Upper lobe of right lung (tissue), 1 donor: Measurements from ENCODE around the gene ARHGEF19. TPM values are rescaled to one million over a fixed set of nuclear protein-coding genes. Genes with fewer than 3 reads are reported as not detected.

ENCODE experiments used
- ATAC-seq: fragments of 200-7000 bp; cut with Tn5 transposase; one replicate; pipeline ENCODE4 v1.9.1; 2020; ENCODE audit warnings: mild to moderate bottlenecking, moderate library complexity
- DNase-seq: peaks from one replicate; pipeline ENCODE4 v3.0.0-alpha.2; 2020
- H3K27ac ChIP-seq: fragments of 200-600 bp; one replicate; pipeline ENCODE4 v1.8.0; 2022
- H3K27me3 ChIP-seq: fragments of 200-600 bp; one replicate; pipeline ENCODE4 v1.8.0; 2022; ENCODE audit warnings: mild to moderate bottlenecking
- H3K36me3 ChIP-seq: fragments of 200-600 bp; one replicate; pipeline ENCODE4 v1.8.0; 2022
- H3K4me1 ChIP-seq: fragments of 200-600 bp; one replicate; pipeline ENCODE4 v1.8.0; 2022
- H3K4me3 ChIP-seq: fragments of 200-600 bp; one replicate; pipeline ENCODE4 v1.8.0; 2022; ENCODE audit warnings: mild to moderate bottlenecking
- H3K9me3 ChIP-seq: fragments of 200-600 bp; one replicate; pipeline ENCODE4 v1.8.0; 2022
- intact Hi-C: fragments of 100-400 bp; cut with DNase I; formaldehyde crosslinking; loops from one replicate; pipeline ENCODE4 v1.11.0; 2022
- total RNA-seq: library from RNA; stranded (reverse); fragmentation: NEBNext Ultra II Directional; extraction: Animal tissue kit (Norgen Biotek cat#: 25700); gene quantifications from one replicate; pipeline ENCODE4 v1.2.1, GENCODE V29; 2021
- TF ChIP-seq, protein P1 (sequence below): fragments of 200-600 bp; IDR thresholded peaks from one replicate; pipeline ENCODE4 v1.8.0; 2022; ENCODE audit warnings: antibody characterized with exemption
- donor health status: DM: no; HTN: yes; CAD: no; lungs with severe emphysema.

The ARHGEF19 gene
- total RNA-seq, 1 donor from 2014 or later: 11.9 TPM

DNA sequence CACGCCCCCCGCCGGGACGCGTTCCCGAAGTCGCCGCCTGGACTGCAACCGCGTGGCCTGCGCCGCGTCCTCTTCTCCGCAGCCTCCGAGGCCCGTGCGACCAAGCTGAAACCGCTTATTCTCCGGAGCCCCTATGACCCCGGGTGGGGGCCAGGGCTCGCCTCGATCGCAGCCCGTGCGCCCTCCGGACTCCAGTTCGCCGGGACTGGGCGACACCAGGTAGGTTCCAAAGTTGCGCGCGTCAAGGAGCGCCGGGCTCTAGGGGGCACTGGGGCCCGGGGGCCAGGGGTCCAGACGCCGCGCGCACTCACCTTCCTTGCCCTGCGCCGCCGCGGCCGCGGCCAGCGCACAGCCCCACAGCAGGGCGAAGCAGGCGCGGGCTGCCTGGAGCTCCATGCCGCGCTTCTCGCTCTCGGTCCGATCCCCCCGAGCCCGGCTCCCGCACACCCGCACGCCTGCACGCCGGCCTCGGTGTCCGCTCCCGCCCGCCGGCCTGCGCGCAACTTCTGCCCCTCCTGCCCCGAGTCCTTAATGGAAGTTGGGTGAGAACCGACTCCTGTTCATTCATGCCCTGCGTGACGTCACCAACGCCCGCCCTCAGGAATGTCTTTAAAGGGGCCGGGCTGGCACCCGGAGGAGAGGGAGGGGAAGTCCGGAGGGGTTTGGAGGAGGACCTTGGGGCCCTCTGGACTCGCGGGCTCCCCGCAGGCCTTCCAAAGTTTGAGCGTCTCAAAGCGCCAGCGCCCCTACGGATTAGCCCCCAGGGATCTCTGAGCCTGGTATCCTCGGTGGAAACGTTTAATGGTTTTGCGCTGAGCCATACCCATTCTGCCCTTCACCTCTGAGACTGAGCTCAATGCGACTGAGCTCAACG, 56.7 kb downstream of the ARHGEF19 start, which contains the start of gene EPHA2:
Gene EPHA2, minus strand, starts transcription at position 533 of the 874 bp plus-strand sequence. Its CDS starts 137 bp downstream, at position 396.
- Histone ChIP-seq H3K36me3 (peaks cover under 1% of the 10 kb centered on the region), H3K4me3 (peak within 1 kb of the TSS; percentile 62), H3K4me1 (peaks cover 44% of the 10 kb centered on the region), H3K27ac (peak within 1 kb of the TSS; percentile 89), H3K9me3 (no peaks in the 10 kb centered on the region), H3K27me3 (no peaks in the 10 kb centered on the region)
- DNase-seq (peak; percentile 96), ATAC-seq (peak; percentile 81)
- TF ChIP-seq, protein P1, sequence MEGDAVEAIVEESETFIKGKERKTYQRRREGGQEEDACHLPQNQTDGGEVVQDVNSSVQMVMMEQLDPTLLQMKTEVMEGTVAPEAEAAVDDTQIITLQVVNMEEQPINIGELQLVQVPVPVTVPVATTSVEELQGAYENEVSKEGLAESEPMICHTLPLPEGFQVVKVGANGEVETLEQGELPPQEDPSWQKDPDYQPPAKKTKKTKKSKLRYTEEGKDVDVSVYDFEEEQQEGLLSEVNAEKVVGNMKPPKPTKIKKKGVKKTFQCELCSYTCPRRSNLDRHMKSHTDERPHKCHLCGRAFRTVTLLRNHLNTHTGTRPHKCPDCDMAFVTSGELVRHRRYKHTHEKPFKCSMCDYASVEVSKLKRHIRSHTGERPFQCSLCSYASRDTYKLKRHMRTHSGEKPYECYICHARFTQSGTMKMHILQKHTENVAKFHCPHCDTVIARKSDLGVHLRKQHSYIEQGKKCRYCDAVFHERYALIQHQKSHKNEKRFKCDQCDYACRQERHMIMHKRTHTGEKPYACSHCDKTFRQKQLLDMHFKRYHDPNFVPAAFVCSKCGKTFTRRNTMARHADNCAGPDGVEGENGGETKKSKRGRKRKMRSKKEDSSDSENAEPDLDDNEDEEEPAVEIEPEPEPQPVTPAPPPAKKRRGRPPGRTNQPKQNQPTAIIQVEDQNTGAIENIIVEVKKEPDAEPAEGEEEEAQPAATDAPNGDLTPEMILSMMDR: no peak
- intact Hi-C loops: no loop called here

DNA sequence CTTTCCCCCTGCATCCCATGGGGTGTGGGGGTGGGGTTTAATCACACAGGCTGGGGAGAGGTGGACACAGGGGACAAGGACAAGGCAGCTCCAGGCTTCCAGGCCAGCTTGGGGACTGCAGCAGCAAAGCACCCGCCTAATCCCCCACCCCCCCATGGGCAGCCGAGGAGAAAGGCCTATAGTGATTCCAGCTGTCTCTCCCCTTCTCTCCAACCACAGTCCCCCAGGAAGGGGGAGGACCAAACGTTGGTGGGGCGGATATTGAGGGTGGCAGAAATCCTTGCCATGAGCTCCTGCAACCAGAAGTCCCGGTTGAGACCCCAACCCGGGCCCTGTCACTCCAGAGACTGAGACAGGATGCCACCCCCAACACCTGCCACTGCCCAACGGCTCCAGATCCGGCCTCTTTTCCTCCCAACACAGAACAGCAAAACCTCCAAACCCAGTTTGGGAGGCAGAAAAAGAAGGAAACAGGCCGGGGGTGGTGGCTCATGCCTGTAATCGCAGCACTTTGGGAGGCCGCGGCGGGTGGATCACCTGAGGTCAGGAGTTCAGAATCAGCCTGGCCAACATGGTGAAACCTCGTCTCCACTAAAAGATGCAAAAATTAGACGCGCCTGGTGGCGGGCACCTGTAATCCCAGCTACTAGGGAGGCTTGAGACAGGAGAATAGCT, 58.3 kb downstream of the ARHGEF19 start:
- intact Hi-C loops: no loop called here
- Histone ChIP-seq H3K9me3 (no peaks in the 10 kb centered on the region), H3K27ac (peak overlapping the region; percentile 89), H3K4me3 (peak overlapping the region; percentile 62), H3K36me3 (peaks cover 14% of the 10 kb centered on the region), H3K4me1 (peaks cover 50% of the 10 kb centered on the region), H3K27me3 (no peaks in the 10 kb centered on the region)
- ATAC-seq (no peak), DNase-seq (no peak)
- TF ChIP-seq, protein P1: no peak

DNA sequence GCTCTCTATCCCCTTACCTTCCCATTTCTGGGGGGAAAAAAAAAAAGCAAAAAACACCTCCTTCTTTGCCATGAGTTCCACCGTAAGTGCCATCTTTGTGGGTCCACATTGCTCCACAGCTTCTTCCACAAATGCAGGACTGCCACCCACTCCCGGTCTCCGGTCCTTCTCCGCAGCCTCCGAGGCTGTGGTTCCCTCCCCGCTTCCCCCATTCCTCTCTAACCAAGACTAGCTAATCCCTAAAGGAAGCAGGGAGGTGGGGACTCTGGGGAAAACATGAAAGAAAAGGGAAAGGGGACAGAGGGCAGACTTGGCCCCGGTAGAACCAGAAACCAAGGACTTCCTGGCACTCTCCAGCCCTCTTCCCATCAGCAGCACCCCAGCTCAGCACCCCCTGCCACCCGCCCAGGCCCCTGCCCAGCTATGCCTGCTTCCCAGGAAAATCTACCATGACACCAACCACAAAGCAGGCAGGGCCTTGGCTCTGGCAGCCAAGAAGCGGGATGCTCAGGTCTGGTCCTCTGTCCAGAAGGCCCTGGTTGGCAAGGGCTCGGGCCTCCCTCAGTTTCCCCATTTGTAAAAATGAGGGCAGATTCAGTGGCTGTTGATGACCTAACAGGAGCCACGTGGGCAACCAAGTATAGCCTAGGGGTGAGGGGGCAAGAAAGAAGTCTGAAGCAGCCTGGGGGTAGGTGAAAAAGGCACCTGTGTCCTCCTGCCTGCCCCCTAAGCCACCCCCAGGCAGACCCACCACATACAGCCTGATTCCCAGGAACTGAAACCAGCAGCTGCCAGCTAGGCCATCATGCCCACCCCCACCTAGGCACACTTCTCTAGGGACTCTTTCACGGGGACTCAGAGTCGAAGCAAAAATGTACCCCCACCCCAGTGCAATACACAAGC, 59.1 kb downstream of the ARHGEF19 start:
- intact Hi-C loops: no loop called here
- TF ChIP-seq, protein P1: no peak
- peaks cover 50% of the 10 kb centered on the region for H3K4me1 ChIP-seq
- peaks cover 22% of the 10 kb centered on the region for H3K36me3 ChIP-seq
- peak overlapping the region; percentile 89 for H3K27ac ChIP-seq
- H3K27me3 ChIP-seq: no peaks in the 10 kb centered on the region
- H3K9me3 ChIP-seq: no peaks in the 10 kb centered on the region
- DNase-seq (no peak), ATAC-seq (no peak)
- peak overlapping the region; percentile 62 for H3K4me3 ChIP-seq

DNA sequence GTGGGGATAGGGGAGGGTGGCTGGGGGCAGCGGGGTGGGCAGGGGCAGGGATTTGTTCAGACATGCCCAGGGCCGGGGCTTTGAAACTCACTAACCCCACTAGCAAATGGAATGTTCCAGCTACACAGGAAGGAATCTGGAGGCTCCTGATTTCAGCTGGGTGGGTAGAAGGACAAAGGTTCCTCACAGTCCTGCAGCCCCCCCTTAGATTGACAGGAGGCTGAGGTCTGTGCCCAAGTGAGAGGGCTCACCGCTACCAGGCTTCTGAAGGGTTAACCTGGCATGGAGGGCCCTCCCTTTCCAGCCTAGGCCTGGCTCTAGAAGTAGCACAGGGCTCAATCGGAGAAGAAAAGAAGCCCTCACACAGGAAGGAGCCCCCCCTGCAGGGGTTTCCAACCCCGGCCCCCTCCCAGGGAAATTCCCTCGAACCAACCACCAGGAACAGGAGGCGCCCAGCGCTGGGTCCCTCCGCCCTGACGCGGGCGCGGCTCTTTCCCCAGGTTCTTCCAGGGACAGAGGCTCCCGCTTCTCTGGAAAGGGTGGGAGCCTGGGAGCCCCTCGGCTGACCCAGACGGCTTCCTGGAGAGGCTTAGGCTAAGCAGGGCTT, 59.9 kb downstream of the ARHGEF19 start:
- ATAC-seq: no peak
- Histone ChIP-seq H3K4me3 (peak overlapping the region; percentile 62), H3K9me3 (no peaks in the 10 kb centered on the region), H3K4me1 (peaks cover 51% of the 10 kb centered on the region), H3K36me3 (peaks cover 29% of the 10 kb centered on the region), H3K27me3 (no peaks in the 10 kb centered on the region), H3K27ac (peak overlapping the region; percentile 89)
- intact Hi-C loops: no loop called here
- DNase-seq: no peak
- TF ChIP-seq, protein P1: no peak

DNA sequence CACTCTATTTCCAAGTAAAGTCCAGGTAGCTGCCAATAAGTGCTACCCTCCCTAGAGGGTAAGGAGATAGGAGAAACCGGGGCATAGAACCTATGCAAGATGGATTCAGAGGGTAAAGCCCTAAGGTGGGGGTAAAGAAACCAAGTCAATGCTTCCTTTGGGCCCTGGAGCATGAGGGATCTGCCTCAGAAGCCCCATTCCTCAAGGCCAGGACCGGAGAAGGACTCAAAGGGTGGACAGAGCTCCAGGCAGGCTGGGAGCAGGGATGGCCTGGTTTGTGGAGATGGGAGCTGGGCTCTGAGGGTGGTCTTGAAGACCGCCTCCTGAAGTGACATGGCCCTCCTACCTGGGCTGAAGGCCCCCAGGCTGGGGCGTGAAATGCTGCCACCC, 60.5 kb downstream of the ARHGEF19 start:
- Histone ChIP-seq H3K9me3 (no peaks in the 10 kb centered on the region), H3K4me1 (peaks cover 57% of the 10 kb centered on the region), H3K27ac (peak overlapping the region; percentile 89), H3K36me3 (peaks cover 34% of the 10 kb centered on the region), H3K27me3 (no peaks in the 10 kb centered on the region), H3K4me3 (peak overlapping the region; percentile 62)
- no peak for ATAC-seq
- DNase-seq: no peak
- intact Hi-C loops: no loop called here
- TF ChIP-seq, protein P1: no peak
